Tibial artery (tissue), 4 donors: ENCODE measurements around the gene AQP7.
"Not testable (repeated sequence)": the region's sequence is repeated elsewhere in the genome, so short reads cannot be mapped to it uniquely, and the experiment has no call there.

Source experiments
- DNase-seq, 2 donors: peaks; one replicate each; pipeline ENCODE4 v3.0.0-alpha.2; 2019
- H3K27ac ChIP-seq, 2 donors: fragments of 200-600 bp; sonication (generic) in 1 of 2; 1 replicate in 1 of 2; 2 replicates in 1 of 2; pipeline ENCODE4 v1.5.1; 2018 to 2019; ENCODE audit warnings: mild to moderate bottlenecking in 1 of 2
- H3K27me3 ChIP-seq, 2 donors: fragments of 200-600 bp; sonication (generic) in 1 of 2; one replicate each; pipeline versions ENCODE4 v1.5.1 to v1.6.0; 2016 to 2019
- H3K36me3 ChIP-seq, 3 donors: fragments of 200-600 bp; sonication (generic) in 2 of 3; one replicate each; pipeline ENCODE4 v1.5.1; 2016 to 2019; ENCODE audit warnings: mild to moderate bottlenecking in 2 of 3
- H3K4me1 ChIP-seq, 4 donors: fragments of 200-600 bp; sonication (generic) in 2 of 4; 1 replicate in 3 of 4; 2 replicates in 1 of 4; pipeline ENCODE4 v1.5.1; 2016 to 2019
- H3K4me3 ChIP-seq, 2 donors: fragments of 200-600 bp; sonication (generic) in 1 of 2; 1 replicate in 1 of 2; 2 replicates in 1 of 2; pipeline ENCODE4 v1.5.1; 2018 to 2019; ENCODE audit warnings: mild to moderate bottlenecking in 2 of 2
- H3K9me3 ChIP-seq, 3 donors: fragments of 200-600 bp; sonication (generic) in 1 of 3; one replicate each; pipeline ENCODE4 v1.5.1; 2016 to 2019
- intact Hi-C: fragments of 100-400 bp; cut with DNase I; formaldehyde crosslinking; loops from one replicate; pipeline ENCODE4 v1.15.0; 2023; ENCODE audit warnings: low total_unique reads
- TF ChIP-seq, protein P1 (sequence below), 2 experiments: fragments of 200-600 bp in 1 of 2; fragments of 450-650 bp in 1 of 2; IDR thresholded peaks; one replicate each; pipeline ENCODE4 v1.5.1; 2017 to 2019; ENCODE audit warnings: antibody characterized with exemption in 2 of 2, mild to moderate bottlenecking in 1 of 2, moderate library complexity in 1 of 2

AQP7 gene

DNA sequence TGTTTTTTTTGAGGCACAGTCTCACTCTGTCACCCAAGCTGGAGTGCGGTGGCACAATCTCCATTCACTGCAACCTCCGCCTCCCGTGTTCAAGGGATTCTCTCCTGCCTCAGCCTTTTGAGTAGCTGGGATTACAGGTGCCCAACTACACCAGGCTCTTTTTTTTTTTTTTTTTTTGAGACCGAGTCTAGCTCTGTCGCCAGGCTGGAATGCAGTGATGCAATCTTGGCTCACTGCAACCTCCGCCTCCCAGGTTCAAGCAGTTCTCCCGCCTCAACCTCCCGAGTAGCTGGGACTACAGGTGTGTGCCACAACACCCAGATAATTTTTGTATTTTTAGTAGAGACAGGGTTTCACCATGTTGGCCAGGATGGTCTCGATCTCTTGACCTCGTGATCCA lies 20.0 kb downstream of the AQP7 start:
- H3K9me3 ChIP-seq, H3K4me3 ChIP-seq, H3K27me3 ChIP-seq, H3K27ac ChIP-seq, H3K4me1 ChIP-seq, H3K36me3 ChIP-seq, intact Hi-C loops: not testable (repeated sequence)
- DNase-seq, result peak in 1 of 2 donors; percentile 17

DNA sequence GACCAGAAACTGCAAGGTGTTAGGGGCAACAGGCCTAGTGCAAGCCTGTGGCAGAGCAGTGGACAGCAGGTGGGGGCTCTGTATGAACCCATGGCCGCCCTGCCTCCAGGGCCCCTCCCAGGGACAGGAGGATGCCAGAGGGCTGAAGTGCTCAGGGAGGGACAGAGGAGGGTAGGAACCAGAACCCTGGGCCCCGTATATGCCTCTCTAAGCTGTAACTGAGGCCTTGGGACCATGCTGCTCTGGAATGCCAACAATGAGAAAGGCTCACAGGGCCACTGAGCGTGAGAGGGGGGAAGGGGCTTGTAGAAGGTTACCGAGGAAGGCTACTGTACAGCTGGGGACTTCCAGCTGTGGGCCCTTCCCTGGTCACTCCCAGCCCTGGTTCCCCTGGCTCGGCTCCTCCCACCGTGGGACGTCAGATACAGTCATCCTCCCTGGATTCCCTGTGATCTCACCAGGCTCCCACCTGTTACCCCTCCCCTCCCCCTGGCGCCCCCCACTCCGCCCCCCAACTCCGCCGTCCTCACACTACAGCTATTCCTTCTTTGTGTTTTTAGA lies 21.1 kb downstream of the AQP7 start:
- intact Hi-C loops, result no loop called here
- no peaks in the 10 kb centered on the region for H3K4me1 ChIP-seq
- no peak overlapping the region for H3K4me3 ChIP-seq
- no peak overlapping the region for H3K27ac ChIP-seq
- H3K36me3 ChIP-seq, result no peaks in the 10 kb centered on the region
- DNase-seq, result peak in 1 of 2 donors; percentile 57
- H3K9me3 ChIP-seq, result no peaks in the 10 kb centered on the region
- no peaks in the 10 kb centered on the region for H3K27me3 ChIP-seq
- TF ChIP-seq, protein P1, sequence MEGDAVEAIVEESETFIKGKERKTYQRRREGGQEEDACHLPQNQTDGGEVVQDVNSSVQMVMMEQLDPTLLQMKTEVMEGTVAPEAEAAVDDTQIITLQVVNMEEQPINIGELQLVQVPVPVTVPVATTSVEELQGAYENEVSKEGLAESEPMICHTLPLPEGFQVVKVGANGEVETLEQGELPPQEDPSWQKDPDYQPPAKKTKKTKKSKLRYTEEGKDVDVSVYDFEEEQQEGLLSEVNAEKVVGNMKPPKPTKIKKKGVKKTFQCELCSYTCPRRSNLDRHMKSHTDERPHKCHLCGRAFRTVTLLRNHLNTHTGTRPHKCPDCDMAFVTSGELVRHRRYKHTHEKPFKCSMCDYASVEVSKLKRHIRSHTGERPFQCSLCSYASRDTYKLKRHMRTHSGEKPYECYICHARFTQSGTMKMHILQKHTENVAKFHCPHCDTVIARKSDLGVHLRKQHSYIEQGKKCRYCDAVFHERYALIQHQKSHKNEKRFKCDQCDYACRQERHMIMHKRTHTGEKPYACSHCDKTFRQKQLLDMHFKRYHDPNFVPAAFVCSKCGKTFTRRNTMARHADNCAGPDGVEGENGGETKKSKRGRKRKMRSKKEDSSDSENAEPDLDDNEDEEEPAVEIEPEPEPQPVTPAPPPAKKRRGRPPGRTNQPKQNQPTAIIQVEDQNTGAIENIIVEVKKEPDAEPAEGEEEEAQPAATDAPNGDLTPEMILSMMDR (IDR thresholded peaks at IDR 0.05), result no peak

DNA sequence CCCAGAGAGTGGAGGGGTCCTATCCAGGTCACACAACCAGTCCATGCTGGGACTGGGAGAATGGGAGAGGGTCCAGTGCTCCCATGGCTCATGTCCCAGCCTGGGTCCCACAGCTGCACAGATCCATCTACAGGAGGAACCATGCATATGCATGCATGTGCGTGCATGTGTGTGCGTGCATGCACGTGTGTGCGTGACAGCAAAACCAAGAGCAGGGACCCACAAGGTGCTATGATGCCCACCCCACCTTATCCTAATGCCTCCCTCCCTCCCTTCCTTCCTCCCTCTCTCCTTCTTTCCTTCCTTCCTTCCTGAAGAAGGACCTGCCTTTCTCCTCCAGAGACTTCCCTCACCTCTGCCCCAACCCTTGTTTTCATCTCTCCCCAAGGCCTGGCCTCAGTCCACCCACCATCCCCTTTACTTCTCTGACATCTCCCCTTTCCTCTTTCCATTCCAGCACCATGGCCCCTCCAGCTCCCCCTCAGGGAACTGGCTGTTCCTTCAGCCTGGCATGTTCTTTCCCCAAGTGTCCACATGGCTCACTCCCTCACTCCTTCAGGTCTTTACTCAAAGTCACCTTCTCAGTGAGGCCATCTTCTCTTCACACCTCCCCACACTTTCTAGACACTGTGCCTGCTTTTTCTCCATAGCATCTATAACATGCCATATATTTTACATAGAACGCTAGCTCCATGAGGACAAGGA lies 21.8 kb downstream of the AQP7 start:
- no peak overlapping the region for H3K27ac ChIP-seq
- DNase-seq, result peak in 1 of 2 donors; percentile 6
- TF ChIP-seq, protein P1 (IDR thresholded peaks at IDR 0.05), result no peak
- peaks cover 0 to under 1% (median 0%) of the 10 kb centered on the region in 4 donors for H3K4me1 ChIP-seq
- intact Hi-C loops, result no loop called here
- H3K36me3 ChIP-seq, result no peaks in the 10 kb centered on the region
- no peaks in the 10 kb centered on the region for H3K27me3 ChIP-seq
- H3K4me3 ChIP-seq, result no peak overlapping the region
- H3K9me3 ChIP-seq, result no peaks in the 10 kb centered on the region

DNA sequence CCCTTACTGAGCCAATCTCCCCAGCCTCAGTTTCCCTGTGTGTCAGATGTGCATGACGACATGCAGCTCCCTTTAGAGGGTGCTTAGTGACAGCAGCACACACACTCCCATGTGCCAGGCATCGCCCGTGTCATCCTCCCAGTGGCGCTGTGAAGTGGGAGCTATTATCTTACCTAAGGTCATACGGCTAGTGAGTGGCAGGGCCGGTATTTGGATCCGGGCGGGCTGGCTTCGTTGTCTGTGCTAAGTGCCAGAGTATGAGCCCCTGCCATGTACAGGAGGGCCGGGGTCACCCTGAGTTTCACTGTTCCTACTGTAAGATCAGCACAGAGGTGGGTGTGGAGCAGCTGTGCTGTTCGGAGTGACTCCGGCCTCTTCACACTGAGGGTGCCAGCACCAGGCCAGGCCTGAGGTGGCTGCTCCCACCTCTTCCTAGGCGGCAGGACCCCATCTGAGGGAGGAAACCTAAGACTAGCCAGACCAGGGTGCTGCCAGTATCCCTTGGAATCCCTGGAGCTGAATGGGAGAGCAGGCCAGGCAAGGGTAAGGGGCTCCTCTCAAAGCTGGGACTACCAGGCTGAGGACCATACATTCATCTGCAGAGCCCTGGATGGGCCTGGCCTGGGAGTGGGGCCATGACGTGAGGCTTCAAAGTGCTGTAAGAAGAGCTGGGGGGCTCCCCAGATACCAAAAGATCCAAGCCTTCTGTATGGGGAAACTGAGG lies 22.5 kb downstream of the AQP7 start:
- peak in 1 of 2 donors; percentile 43 for DNase-seq
- intact Hi-C loops, result loop anchor here (5.0 kb wide), 1 partner anchor 37 kb away; no protein-coding TSS in a partner anchor
- H3K27ac ChIP-seq, result no peak overlapping the region

DNA sequence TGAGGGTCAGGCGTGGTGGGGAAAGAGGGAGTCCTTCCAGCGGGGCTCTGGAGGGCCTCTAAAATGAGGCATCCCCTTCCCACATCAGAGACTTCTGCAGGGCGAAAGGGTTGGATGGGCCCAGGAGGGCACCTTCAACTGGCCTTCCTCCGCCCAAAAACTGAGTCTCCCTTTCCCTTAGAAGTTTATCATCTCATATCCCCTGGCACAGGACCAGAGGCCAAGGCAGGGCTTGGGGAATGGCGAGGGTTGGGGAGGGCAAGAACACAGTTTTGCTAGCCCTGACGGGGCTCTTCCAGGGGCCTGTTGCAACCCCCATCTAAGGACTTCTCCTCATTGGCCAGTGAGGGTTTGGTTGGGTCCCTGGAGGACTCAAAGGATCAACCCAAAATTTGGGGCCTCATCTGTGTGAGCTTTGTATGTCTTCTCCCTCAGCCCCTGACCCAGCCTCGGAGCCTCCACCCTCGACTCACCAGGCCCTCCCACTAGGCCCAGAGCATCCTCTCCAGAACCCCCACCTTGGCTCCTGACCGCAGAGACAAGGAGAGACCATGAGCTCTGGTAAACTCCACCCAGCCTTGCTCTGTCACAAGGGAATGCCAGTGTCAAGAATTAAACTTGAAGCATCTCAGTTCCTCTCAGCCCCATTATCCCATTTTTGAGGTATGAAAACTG lies 24.1 kb downstream of the AQP7 start:
- Histone ChIP-seq H3K27me3 (no peaks in the 10 kb centered on the region), H3K9me3 (no peaks in the 10 kb centered on the region), H3K27ac (no peak overlapping the region), H3K4me3 (no peak overlapping the region), H3K36me3 (no peaks in the 10 kb centered on the region), H3K4me1 (peaks cover 0 to 6% (median 0%) of the 10 kb centered on the region in 4 donors)
- intact Hi-C loops, result loop anchor here (5.0 kb wide), 1 partner anchor 39 kb away; no protein-coding TSS in a partner anchor
- DNase-seq, result peak in 1 of 2 donors; percentile 48
- TF ChIP-seq, protein P1 (IDR thresholded peaks at IDR 0.05), result no peak

More for the DNA sequence above, 22.5 kb downstream of the AQP7 start:
- peaks cover 0 to 6% (median 0%) of the 10 kb centered on the region in 4 donors for H3K4me1 ChIP-seq
- no peak overlapping the region for H3K4me3 ChIP-seq
- H3K36me3 ChIP-seq, result no peaks in the 10 kb centered on the region
- H3K9me3 ChIP-seq, result no peaks in the 10 kb centered on the region
- no peaks in the 10 kb centered on the region for H3K27me3 ChIP-seq
- TF ChIP-seq, protein P1 (IDR thresholded peaks at IDR 0.05), result no peak
